Measurements from ENCODE around the gene HOXB6. TPM values are rescaled to one million over a fixed set of nuclear protein-coding genes. Genes with fewer than 3 reads are reported as not detected.
A peak's percentile ranks its signal among the peaks of the same experiment; 100 is the strongest.

The HOXB6 gene
- total and polyA plus RNA-seq, 3 donors from 2014 or later = 2.0 to 4.3 (median 3.0) TPM

DNA sequence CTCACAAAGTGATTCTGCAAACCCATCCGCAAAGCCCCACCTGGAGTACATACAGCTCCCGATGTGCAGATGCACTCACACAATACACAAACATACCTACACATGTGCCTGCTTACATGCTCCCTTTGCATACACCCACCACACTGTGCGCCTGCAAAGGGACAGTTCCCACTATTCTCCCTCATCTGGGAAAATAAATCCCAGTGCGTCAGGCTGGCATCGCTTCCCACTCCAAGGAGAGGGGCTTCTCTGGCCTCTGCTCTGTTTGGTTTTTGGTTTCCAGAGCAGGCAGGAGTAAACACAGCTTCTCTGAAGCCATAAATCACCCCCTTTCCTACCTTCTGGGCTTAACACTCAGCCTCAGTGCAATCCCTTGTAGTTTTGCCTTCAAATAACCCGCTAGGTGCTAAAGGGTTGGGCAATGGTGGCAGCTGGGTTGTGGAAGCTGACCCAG lies 41.4 kb downstream of the HOXB6 start:
- Histone ChIP-seq H3K9me3 (no peaks in the 10 kb centered on the region), H3K36me3 (ENCODE audit: low read depth, missing control alignments) (no peaks in the 10 kb centered on the region), H3K27ac (no peak overlapping the region), H3K4me3 (peak overlapping the region in 1 of 2 donors; percentile 50), H3K4me1 (no peaks in the 10 kb centered on the region), H3K27me3 (no peaks in the 10 kb centered on the region)
- 43% methylated on average over 6 of the region's 6 CpGs for WGBS, 2 donors
- intact Hi-C loops (cut with DNase I; ENCODE audit: low total_unique reads) = no loop called here
- DNase-seq = no peak
- TF ChIP-seq POLR2A (IDR thresholded peaks at IDR 0.05) = no peak
- TF ChIP-seq, protein P1, sequence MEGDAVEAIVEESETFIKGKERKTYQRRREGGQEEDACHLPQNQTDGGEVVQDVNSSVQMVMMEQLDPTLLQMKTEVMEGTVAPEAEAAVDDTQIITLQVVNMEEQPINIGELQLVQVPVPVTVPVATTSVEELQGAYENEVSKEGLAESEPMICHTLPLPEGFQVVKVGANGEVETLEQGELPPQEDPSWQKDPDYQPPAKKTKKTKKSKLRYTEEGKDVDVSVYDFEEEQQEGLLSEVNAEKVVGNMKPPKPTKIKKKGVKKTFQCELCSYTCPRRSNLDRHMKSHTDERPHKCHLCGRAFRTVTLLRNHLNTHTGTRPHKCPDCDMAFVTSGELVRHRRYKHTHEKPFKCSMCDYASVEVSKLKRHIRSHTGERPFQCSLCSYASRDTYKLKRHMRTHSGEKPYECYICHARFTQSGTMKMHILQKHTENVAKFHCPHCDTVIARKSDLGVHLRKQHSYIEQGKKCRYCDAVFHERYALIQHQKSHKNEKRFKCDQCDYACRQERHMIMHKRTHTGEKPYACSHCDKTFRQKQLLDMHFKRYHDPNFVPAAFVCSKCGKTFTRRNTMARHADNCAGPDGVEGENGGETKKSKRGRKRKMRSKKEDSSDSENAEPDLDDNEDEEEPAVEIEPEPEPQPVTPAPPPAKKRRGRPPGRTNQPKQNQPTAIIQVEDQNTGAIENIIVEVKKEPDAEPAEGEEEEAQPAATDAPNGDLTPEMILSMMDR (IDR thresholded peaks at IDR 0.05) = no peak

- Histone ChIP-seq H3K9me3 (no peaks in the 10 kb centered on the region), H3K4me1 (no peaks in the 10 kb centered on the region), H3K27me3 (no peaks in the 10 kb centered on the region), H3K36me3 (ENCODE audit: low read depth, missing control alignments) (no peaks in the 10 kb centered on the region), H3K27ac (no peak overlapping the region), H3K4me3 (no peak overlapping the region)
- intact Hi-C loops (cut with DNase I; ENCODE audit: low total_unique reads) = no loop called here
- WGBS, 2 donors = 54% methylated on average over 5 of the region's 5 CpGs
- no peak for DNase-seq
- no peak for TF ChIP-seq POLR2A (IDR thresholded peaks at IDR 0.05)
- TF ChIP-seq, protein P1 (IDR thresholded peaks at IDR 0.05) = no peak
Measured at GRCh38 chr17:48562934-48563333, 41.9 kb downstream of the HOXB6 start.

GRCh38 chr17:48561884-48562810 lies 42.6 kb downstream of the HOXB6 start:
- DNase-seq = no peak
- Histone ChIP-seq H3K27ac (no peak overlapping the region), H3K9me3 (no peaks in the 10 kb centered on the region), H3K4me3 (no peak overlapping the region), H3K27me3 (no peaks in the 10 kb centered on the region), H3K36me3 (ENCODE audit: low read depth, missing control alignments) (no peaks in the 10 kb centered on the region), H3K4me1 (no peaks in the 10 kb centered on the region)
- TF ChIP-seq, protein P1 (IDR thresholded peaks at IDR 0.05) = no peak
- no peak for TF ChIP-seq POLR2A (IDR thresholded peaks at IDR 0.05)
- intact Hi-C loops (cut with DNase I; ENCODE audit: low total_unique reads) = no loop called here
- WGBS, 2 donors = 61 to 66% methylated on average over 15 of the region's 15 CpGs

- H3K36me3 ChIP-seq (ENCODE audit: low read depth, missing control alignments) = no peaks in the 10 kb centered on the region
- no peak for TF ChIP-seq POLR2A (IDR thresholded peaks at IDR 0.05)
- TF ChIP-seq, protein P1 (IDR thresholded peaks at IDR 0.05) = no peak
- H3K27ac ChIP-seq = no peak overlapping the region
- H3K4me3 ChIP-seq = no peak overlapping the region
- no peak for DNase-seq
- no peaks in the 10 kb centered on the region for H3K4me1 ChIP-seq
- intact Hi-C loops (cut with DNase I; ENCODE audit: low total_unique reads) = no loop called here
- H3K27me3 ChIP-seq = no peaks in the 10 kb centered on the region
- no peaks in the 10 kb centered on the region for H3K9me3 ChIP-seq
- 52 to 61% methylated on average over 13 to 14 of the region's 14 CpGs for WGBS, 2 donors
Measured at GRCh38 chr17:48559840-48560817, 44.7 kb downstream of the HOXB6 start.

Measured in testis (tissue), 3 donors.